Activated CD8-positive, alpha-beta memory T cell treated with anti-CD3 and anti-CD28 coated beads, Interleukin-2, amount 50 U/mL, for 1 hour (primary cell): ENCODE measurements around the gene IQCB1.
"Not testable (repeated sequence)": the region's sequence is repeated elsewhere in the genome, so short reads cannot be mapped to it uniquely, and the experiment has no call there.

Source experiments
- DNase-seq: peaks from one replicate; pipeline ENCODE4 v3.0.0-alpha.2; 2020; ENCODE audit errors: extremely low read depth

Gene IQCB1

DNA sequence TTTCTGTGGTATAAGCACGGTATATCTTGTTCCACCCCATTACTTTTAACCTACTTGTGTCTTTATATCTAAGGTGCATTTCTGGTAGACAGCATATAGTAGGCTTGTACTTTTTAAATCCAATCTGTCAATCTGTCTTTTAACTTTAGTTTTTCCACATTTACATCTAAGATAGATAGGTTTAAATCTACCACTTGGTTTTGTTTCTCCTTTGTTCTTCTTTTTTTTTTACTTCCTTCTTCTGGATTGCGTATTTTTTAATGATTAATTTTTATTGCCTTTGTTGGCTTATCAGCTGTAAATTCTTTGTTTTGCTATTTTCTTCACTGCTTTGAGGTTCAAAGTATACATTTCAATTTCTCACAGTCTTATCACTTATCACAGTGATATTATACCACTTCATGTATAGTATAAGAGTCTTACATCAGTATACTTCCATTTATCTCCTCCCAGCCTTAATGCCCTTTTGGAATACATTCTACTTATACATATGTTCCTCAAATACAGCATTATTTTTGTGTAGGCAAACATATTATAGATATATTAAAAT, 31.0 kb downstream of the IQCB1 start:
- DNase-seq: no peak

DNA sequence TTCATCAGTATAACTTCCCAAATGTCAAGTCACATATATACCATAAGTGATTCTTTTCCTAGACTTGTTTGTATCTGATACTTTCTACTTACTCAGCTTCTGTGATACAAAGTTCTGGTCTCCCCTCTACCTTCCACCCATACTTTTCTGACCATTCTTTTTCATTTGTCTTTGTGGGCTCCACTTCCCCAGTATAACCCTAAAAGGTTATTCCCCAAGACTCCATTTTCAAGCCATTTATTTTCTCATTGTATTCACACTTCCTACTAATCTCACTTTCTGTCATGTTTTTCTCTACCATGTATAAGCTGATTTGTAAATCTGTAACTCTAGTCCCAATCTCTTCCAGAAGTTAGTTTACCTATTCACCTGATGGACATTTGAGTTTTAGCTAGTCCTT, 34.0 kb downstream of the IQCB1 start:
- DNase-seq: no peak

DNA sequence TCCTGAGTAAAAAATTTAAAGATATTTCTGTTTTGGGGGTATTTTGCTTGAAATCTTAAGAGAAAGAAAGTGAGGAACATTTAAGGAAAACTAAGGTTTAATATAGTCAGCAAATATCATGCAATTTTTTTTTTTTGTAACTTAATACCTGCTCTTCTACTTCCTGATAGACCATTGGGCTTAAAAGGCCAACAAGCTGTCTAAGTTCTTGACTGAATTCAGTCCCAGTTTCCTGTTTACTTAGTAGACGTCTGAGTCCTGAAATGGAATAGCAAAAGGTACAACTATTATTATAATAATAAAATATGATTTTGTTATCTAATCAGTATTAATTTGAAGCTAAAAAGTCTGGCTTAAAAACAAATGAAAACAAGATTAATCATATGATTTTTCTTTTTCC, 37.9 kb downstream of the IQCB1 start:
- DNase-seq: no peak

DNA sequence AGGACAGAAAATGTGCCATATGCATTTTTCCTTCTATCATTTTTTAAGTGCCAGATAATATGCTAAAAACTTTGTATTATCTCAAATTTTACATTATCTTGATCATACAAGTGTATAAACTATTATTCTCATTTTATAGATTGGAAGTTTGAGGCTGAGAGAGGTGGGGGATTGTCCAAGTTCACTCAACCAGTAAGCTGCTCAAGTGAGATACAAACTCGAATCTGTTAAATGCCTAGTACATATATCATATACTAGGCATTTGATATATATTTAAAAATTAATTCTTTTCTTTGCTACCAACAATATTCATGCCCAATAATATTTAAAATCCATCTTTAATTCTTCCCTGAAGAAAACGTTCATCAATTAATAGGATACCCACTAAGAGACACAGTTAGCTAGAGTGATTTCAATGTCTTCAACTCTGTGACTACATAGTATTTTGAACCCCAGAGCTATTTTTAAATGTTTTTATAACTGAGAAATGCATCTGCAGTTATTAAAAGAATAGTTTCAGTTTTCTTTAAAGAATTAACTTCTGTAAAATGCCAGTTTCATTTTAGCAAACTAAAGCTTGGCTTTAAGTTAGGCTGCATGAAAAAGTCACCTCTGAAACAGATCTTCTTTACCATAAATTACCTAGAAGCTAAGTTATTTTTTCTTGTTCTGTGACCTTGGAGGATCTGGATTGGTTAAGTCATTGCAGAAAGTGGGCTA, 40.4 kb downstream of the IQCB1 start:
- DNase-seq: no peak

DNA sequence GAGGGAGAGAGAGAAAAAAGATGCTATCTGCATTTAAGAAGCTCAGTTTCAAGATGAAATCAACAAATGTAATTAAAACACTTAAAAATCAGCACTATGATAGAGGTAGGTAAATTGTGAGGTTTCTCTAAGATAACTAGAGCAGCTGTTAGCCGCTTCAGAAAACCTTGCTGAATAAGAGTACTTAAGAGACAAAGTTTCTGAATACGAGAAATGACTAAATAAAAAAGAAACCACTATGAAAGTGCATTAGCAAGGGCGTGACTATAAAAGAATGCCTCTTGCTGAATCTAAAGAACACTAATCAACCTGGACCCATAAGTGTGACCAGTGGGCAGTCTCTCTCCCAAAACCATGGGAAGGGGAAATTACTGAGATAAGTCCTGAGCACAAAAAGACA, 41.8 kb downstream of the IQCB1 start:
- no peak for DNase-seq

DNA sequence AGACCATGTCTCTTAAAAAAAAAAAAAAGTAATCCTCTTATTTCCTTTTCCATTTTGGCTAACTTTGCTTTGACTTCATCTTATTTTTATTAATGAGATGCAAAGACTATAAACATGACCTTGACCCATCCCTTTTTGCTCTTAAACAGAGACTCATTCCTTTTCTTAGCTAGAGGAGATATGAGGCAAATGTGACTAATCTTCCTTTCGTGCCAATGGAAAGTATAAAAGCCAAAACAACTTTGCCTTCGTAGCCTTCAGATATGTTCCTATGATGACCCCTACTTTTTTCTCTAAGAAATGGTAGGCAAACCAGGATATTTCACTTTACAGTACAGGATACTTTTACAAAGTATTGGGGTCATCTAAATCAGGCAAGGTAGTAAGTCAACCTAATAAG, 48.4 kb downstream of the IQCB1 start:
- DNase-seq: no peak

DNA sequence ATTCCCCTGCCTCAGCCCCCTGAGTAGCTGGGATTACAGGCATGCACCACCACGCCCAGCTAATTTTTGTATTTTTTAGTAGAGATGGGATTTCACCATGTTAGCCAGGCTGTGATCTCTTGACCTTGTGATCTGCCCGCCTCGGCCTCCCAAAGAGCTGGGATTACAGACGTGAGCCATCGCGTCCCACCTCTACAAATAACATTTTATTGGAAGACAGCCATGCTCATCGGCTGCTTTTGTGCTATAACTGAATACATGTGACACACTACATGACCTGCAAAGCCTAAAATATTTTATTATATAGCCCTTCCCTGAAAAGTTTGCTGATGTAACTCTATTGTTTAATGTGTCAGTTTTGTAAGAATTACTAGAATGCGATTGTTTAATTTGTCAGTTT, 52.1 kb downstream of the IQCB1 start:
- DNase-seq: not testable (repeated sequence)

DNA sequence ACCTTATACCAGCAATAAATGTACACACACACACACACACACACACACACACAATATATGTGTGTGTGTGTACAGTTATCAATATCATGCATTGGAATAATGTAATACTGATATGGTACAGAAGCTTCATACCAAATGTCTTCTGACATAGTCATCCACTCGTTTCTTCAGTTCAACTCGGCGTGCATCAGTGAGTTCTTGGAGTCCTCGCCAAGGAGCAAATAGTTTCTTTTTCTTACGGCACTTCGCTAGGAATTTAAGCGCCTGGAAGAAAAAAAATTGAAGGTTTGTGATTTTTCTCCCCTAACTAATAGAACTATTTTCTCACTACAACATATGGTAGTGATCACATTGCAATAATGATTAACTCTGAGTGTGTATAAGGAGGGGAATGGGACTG, 53.2 kb downstream of the IQCB1 start:
- no peak for DNase-seq

DNA sequence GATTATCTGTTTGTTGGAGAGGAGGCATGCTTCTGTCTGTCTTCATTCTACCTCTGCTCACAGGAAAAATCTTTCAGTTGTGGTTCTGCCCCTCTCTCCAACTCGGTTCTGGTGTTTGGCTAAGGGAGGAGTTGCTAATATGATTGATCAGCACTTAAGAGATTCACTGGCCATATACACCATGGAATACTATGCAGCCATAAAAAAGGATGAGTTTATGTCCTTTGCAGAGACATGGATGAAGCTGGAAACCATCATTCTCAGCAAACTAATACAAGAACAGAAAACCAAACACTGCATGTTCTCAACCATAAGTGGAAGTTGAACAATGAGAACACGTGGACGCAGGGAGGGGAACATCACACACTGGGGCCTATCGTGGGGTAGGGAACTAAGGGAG, 59.8 kb downstream of the IQCB1 start:
- DNase-seq: not testable (repeated sequence)

DNA sequence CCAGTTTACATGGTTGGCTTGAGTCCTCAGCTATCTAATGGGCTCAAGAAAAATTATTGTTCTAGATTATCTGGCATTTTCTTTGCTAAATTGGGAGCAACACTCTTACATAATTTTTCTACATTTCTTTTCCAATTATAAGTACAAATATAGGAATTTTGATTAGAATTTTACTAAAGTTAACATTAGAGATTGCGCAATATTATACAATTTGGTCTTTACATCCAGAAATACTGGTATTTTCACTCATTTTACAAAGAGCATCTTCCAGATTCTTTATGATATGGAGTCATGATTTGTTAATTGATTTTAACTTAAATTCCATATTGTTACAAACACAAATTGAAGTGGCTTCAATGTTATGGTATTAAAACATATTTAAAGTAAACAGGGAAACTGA, 65.6 kb downstream of the IQCB1 start:
- DNase-seq: no peak

DNA sequence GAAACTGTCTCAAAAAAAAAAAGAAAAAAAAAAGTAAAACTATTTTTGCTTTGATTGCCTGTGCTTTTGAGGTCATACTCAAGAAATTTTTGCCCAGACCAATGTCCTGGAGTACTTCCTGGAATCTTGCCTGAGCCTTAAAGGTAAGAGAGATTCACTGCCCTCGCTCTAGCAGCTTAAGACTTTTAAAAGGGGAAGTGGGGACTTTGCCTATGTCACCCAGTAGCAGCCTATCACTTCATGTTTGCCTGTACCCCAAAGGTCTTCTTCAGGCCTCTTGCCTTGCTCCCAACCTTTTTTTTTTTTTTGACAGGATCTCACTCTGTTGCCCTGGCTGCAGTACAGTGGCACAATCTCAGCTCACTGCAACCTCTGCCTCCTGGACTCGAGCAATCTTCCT, 66.4 kb downstream of the IQCB1 start:
- no peak for DNase-seq

DNA sequence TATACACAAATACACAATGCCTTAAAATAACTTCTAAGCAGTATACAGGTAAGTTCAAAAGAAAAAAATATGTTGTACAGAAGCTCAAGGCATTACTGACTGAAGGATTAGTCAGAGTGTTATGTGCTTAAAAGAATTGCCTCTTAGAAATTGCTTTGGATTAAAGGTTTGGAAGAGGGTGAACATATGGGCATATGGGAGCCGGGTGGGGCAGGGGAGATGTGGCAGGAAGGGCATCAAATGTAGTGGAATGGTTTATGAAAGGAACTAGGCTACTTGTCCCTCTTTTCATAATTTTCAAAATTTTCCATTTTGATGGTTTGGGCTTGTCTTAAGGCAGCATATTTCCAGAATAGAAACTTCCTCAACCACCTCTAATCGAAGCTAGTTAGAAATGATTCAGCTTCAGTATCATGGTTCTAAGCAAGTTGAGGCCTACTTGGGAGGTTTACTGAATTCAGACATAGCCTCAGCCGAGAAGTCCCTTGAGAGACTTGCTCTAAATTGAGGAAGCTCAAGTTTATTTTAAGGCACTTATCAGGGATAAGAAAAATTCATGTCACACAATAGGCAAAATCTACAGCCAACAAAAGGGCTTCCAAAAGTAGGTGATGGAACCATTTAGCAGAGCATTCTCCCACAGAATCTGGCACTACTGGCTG, 75.2 kb downstream of the IQCB1 start:
- DNase-seq: no peak

DNA sequence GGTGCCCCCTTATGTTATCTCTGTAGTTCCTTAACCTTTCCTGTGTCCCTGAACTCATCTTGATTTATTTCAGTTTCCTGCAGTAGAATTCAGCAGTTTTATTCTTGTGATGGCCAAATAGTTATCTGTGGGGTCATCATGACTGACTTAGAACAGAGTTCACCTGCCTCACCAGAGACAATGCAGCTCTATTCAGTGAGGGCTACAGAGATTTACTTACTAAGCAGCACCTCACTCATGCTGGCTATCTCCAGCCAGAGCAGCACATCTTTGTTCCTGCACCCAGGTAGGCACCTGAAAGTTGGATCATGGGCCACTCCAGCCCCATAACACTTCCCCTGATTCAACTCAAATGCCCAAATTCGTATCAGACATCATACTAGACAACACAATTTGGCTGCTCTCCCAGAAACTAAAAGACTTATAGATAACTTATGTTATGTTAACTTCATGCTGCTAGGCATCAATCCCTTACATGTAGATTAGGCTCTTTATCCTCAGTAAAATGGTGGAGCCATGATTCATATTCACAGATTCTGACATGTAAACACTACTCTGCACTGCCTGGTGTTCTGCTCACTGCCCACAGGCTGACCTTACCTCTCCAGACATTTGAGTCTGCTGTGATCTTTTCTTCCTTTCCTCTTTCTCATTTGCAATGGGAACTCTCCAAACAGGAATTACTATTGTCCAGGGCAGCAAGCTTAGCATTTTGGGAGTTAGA, 76.0 kb downstream of the IQCB1 start:
- no peak for DNase-seq

DNA sequence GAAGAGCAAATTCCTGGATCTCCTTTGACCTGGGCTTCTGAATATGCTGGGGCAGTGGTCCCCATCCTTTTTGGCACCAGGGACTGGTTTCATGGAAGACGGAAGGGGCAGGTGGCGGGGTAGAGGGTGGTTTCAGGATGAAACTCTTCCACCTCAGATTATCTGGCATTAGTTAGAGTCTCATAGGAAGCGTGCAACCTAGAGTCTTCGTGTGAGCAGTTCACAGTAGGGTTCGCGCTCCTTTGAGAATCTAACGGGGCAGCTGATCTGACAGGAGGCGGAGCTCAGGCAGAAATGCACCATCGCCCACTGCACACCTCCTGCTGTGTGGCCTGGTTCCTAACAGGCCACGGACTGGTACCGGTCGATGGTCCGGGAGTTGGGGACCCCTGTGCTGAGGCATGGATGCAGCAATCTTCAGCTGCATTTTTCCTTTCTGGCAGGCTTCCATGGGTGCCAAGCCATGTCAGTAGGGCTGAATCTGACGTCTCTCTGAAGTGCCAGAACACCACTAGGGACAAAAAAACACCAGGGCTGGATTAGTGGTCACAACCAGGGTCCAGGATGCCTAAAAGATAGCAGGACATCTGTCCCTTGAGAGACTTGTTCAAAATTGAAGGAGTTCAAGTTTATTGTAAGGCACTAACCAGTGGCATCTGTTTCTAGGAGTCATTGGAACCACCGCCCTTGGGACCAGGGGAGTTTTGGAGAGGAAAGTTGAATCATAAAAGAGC, 76.9 kb downstream of the IQCB1 start:
- DNase-seq: no peak

DNA sequence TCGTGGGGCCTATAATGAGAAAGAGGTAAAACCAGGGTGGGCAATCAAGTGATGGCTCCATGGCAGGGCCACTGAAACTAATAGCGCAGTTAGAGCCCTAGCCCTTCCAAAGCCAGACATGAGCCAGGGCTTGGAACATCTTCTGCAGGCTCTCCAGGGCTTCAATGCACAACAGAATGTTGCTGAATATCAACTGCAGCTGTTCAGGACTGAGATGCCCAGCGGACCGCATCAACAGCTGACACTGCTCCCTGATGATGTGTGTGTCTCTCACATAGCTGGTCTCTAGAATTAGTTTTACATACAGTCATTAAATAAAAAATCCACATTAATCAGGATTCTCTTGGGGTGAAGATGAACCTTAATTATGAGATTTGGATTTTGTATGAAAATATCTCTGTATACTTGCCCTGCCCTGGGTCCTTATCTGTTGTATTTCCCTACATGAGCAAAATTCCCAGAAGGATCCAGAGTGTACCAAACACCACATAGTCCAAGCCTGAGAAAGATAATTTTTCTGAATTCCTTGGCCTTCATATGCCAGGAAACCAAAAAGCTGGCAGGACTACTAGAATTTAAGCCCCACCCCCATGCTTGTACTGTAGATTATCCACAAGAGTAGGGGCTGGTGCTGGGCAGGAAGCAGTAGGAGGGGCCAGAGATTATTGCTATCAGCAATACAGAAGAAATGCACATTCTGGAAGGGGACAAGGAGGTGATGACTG, 77.6 kb downstream of the IQCB1 start:
- no peak for DNase-seq

DNA sequence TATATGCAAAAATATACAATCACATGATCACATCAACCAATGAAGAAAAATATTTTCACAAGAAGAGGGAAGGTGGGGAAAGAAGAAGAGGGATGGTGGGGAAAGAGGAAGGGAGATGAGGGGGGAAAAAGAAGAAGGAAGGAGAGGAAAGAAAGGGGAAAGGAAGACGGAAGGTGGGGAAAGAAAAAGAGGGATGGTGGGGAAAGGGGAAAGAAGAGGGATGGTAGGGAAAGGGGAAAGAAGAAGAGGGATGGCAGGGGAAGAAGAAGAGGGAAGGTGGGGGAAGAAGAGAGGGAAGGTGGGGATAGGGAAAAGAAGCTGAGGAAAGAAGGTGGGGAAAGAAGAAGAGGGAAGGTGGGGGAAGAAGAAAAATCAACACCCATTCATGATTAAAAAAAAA, 82.1 kb downstream of the IQCB1 start:
- DNase-seq: no peak

DNA sequence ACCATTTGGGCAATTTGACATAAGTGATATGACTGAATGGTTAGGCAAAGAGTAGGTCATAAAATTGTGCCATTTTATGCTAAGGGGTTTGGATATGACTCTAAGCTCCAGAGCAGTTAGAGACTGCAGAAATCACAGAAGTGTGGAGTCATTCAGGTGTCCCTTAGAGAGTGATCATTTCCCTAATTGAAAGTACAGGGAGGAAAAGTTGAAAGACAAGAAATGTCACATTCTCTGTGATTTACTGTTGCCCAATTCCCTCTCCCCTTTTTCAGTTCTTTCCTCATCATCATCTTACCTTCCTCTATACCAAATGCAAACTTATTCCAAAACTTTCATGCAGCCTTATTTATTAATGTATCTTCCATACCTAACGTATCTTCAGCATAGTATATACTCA, 82.6 kb downstream of the IQCB1 start:
- no peak for DNase-seq

DNA sequence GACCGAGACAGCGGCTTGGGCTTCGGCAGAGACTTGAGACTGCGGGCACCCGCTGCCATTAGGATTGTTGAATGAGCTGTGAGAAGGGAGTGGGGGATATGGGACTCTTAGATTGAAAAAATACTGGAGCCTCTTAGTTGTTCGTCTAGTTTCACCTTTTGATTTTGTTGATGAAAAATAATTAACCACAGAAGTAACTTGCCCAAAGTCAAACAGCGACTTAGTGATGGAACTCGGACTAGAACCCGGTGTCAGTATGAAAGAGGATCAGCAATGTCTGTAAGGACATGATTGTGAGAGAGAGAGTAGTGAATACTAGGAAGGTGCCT, 84.8 kb downstream of the IQCB1 start:
- DNase-seq: no peak

DNA sequence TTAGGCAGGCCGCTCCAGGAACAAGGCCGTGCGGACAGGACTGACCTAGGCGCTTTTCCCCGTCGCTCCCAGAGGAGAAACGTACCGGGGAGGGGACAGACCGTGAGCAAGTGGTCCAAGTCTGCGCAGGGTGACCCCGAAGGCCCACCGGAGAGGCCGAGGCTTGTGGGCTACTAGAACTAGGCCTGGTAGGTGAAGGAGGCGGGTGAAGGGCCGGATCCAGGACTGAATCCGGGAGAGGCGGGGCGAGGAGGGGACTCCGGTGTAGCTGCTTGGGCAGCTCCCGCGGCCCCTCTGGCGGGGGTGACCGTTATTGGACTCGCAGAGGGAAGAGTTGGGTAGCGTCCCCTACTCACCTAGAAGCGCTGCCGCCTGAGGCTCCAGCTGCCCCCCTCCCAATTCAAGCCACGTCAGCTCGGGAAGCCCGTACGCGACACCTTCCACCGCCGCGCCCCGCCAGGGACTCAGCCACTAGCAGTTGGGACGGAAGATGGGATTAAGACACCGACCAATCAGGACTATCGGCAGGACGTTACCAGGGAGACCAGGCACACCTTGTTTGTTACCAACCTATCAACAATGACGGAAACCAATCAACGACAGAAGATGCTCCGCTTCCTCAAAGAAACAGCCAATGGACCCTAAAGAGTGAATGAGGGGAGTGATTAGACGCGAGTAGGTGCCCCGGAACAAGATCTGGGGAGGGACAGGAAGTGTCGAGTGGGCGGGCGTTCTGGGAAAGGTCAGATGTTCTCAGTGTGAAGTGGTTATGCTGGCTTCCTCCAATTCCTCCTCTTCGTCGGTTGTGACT, 85.4 kb downstream of the IQCB1 start, which contains the start of gene GOLGB1:
TSS of gene GOLGB1 (minus strand) at position 466 of the 811 bp plus-strand sequence. CDS start 18,770 bp downstream, outside the sequence.
- peak; percentile 89 for DNase-seq

DNA sequence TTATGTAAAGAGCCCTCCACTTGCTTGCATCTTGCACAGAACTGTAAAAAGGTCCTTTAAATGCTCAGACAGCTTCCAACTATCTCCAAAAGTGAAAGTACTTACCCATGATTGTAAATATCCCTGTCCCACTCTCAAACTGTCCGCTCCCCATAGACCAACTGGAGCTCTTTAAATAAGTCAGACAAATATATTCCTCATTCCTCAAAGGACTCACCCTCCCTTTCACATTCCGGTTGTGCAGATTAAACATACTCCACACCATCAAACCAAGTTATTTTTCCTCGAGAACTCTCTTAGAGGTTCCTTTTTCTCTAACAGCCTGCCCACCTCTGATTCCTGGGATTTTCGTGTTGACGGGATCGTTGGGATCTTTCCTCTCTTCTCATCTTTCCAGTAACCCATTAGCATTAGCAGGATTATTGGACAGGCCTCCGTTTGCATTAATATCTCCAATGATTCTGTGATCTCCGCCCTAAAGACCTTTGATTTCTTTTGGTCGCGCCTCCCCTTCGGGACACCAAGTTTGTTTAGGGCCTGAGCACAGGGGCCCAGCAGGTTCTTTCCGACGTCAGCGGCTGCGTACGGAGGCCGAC, 86.1 kb downstream of the IQCB1 start:
- no peak for DNase-seq
